ENCODE results near the gene EFCAB13.

EFCAB13 gene, protein sequence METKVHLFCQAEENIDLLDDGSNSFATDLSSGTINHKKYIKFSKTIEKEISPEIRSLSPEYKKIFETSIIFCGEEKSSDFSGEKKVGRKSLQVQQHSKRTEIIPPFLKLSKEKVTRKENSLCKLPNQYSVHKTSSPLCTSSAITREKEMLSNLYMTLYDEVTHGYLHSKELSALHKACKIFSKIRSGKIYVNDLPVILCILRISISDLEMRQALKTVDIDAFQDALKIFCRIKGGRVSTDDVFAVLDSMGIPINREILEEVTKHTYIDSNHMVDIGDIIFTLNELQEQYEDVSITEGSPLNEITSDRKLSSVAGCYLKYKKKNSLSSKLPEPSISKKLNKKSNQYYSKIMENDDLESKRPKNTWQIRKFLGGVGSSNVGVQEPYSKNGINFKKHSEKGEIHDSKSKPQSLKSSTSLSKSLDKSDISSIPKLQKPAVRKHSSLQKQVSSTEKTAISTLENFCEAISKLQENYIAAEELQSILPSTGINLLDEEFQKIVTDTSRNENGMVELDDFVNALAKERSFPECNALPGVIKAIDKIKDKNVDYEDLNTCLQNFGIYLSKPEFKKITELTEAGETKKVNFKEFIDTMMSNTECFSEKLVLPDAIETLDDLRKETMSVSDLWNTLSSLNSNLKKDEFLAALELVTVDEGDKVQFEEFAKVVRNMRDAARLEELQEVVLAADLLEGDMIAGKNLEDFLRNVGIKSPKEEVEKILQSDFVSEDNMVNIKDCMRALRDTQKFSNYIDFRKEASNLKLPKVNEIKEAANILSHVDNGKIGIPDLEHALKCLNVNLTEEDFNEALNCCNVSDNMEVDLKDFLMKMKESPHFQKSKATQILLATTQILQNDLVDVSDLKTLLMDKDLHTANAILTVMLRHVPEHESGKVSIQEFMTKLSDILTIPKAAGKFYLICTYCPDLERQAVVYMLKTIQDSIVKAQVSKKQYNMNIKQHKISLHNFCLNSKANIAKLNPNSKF

DNA sequence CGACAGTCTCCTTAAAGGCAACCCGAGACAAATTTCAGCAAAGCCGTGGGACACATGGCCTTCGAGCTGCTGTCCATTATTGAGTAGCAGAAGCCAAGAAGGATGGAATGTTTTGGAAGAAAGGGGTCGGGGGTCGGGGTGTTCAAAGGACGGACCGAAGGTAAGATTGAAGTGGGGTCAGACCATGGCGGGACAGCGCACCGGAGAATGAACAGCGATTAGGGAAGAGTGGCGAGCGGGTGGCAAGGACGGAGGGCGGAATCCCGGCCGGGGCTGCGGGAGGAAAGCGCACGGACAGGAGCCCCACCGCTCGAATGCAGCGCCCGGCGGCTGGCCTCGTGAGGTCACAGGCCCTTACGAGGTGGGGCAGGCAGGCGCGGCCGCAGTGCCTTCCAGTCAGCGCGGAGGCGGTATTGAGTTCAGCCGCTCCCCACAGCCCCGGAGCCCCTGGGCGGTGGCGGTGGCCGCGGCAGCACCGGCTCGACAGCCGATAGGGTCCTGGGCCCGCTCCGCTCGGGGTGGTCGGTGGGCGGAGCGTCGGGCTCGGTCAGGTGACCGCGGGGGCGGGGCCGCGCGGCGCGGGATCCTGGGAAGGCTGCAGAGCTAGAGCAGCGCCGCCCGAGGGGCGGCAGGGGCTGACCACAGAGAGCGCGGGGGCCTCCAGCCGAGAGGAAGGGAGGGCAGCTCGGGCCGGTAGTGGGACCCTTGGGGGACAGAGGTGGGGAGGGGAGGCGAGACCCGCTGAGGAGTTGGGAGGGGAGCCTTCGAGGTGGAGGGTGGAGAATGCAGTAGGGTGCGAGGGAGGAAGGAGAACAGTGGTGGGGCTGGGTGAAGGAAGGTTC, at the start of gene EFCAB13:
EFCAB13 (plus strand) TSS at position 574 of the 842 bp plus-strand sequence. CDS start 4,399 bp downstream, outside the sequence.
- DNase-seq: peak; percentile 75 to 78

DNA sequence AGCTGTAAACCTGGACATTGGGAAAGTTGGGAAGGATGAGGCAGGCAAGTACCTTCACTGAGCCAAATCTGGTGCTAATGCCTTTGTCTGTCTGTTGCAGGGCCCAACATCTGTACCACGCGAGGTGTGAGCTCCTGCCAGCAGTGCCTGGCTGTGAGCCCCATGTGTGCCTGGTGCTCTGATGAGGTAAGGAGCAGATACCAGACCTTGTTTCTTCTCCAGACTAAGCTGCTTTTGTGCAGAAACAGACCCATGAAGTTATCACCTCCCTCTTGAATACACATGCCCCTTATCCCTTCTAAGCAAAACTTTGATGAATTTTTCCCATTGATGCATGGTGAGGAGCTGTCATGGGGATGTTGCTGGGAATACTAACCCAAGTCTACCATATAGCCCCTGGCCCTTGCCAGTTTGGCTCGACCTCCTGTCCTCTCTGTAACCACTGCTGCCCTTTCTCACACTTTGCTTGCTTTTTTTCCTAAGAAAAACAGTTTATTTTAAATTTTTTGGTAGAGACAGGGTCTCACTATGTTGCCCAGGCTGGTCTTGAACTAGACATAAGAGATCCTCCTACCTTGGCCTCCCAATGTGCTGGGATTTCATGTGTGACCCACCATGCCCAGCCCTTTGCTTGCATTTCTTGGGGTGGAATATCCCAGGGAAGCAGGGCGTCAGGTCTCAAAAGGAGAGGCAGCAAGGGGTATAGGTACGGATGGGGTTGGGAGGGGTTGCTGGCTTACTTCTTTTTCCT, 49.3 kb upstream of the EFCAB13 start:
- DNase-seq: no peak

DNA sequence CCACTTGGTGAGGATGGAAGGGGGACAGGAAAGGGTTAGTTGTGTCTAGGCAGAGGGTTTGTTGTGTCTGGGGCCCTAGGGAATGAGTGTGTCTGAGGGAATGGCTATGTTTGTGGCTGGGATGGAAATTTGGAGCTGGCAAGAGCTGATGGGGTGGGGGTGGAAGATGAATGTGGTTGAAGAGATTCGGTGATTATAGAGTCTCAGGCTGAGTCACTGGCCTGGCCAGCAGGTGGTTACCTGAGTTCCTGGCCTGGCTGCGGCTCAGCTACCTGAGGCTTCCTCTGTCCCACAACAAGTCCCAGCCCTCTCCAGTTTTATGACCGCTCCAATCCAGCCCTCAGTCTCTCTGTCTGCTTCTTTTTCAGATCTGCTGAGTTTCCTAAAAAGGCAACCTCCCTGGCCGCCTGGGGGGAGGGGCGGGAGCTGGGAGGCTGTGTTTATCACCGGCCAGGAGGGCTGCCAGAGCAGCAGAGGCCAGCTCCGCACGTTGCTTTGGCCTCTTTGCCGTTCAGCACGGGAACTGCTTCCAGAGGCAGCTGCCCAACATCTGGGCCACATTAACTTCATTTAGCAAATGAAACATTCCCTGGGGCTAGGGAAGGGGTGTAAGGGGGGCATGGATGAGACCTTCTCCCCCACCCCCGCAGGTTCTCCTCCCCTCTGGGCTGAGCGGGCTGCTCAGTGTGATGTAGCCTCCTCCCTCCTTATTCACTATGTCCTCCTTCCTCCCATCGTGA, 48.3 kb upstream of the EFCAB13 start:
- DNase-seq: no peak

DNA sequence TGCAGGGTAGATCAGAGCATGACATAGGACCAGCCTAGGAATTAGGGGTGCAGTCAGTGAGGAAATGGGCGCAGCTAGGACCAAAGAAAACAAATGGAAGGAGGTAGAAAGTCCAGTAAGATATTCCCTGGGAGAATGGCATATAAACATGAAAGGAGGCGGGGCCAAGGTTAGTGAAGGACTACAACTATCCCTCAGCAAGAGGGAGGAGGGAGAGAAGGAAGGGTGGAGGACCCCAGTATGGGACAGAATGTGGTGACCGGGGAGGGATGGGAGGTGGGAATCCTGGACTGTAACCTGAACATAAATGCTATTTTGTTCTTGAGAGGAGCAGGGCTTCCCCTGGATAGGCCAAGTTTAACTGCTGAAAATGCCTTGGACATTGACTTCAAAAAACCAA, 47.3 kb upstream of the EFCAB13 start:
- no peak for DNase-seq

DNA sequence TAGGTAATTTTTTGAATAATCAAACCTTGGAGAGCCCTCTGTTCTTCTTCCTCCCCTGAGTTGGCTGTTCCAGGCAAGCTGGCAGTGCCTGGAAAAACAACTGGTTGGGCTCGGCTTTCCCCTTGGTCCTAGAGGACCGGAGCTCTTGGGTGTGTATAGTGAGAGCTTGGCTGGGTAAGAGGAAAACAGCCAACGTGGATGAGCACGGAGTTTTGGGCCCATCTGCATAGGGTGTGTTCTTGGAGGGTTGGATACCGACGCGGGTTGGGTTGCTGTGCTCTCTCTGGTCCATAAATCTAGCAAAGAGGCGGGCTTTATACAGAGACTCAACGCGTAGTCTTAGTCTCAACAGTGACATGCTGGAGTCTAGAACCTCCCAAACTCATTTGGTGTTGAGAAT, 46.9 kb upstream of the EFCAB13 start:
- peak; percentile 28 to 57 for DNase-seq

DNA sequence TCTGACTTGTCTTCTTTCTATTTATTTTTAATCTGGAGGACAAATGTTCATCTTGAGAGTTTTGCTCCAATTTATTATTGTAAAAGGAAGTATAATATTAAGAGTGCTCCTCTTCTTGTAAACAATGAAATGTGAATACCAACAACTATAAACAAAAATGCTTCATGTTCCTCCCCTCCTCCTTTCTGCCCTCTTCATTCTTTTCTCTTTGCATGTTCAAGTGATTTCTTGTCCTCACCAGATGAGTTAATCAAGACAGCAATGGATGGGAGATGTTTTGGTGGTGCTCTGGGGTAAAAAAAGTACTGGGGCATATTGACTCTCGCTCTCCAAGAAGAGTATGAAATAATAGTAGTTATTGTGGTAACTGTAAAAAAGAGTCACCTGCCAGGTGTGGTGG, 45.8 kb upstream of the EFCAB13 start:
- no peak for DNase-seq

DNA sequence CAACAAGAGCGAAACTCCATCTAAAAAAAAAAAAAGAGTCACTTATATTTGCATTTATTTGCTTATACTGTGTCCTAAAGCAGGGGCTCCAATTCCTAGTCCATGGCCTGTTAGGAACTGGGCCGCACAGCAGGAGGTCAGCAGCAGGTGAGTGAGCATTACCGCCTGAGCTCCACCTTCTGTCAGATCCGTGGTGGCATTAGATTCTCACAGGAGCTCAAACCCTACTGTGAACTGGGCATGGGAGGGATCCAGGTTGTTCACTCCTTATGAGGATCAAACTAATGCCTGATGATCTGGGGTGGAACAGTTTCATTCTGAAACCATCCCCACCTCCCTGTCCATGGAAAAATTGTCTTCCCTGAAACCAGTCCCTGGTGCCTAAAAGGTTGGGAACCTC, 45.2 kb upstream of the EFCAB13 start:
- DNase-seq: no peak

DNA sequence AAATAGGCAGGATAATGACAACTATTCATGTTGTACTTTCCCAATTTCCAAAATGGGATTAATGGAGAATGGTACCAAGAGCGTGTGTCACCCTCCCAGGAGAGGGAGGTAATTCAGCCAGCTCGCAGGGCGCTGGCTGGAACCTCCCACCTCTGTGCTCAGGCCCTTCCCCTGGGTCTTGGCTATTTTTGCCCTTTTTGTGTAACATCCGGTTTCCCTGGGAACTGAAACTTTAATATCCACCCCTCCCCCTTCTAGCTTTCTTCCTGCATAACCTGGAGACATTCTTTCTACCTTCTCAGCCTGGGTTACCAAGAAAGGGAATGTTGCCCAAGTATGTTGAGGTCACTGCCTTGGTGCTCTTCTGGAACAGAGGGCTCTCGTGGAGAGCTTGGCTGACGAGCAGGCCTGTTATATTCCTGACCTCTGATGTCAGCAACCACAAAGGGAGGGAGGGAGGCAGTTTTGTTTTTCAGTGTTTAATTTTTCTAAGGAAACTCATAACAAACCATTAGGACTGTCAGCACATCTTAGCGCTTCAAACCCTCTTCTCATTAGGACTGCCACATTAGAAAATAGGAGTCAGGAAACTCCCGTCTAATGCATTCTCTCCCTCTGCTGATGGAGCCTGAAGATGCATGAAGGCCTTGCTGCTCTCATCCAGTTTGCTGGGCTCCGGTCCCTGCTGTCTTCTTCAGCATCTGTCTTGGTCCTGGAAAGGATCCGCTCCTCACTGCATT, 44.5 kb upstream of the EFCAB13 start:
- DNase-seq: no peak

DNA sequence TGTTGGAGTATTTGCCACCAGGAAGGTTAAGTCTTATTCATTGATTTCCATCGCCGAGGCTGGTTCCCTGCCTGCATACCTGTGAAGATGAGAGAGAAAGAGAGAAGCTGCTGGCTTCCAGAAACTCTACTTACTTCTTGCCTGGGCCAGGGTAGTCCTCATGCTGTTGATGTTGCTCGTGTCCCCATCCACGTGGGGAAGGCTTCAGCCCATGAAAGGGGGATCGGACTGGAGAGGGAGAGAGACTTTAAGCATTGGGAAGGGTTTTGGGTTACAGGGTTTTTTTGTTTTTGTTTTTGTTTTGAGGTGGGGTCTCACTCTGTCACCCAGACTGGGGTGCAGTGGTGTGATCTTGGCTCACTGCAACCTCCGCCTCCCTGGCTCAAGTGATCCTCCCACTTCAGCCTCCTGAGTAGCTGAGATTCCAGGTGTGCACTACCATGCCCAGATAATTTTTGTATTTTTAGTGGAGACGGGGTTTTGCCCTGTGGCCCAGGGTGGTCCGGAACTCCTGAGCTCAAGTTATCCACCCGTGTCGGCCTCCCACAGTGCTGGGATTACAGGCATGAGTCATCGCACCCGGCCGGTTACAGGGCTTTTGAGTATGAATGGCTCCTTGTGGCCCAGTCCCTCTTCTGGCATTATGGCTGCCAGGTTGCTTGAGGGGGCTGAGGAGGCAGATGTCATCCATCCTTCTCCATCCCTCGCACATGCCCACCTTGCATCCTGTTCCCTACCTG, 43.5 kb upstream of the EFCAB13 start:
- DNase-seq: no peak

DNA sequence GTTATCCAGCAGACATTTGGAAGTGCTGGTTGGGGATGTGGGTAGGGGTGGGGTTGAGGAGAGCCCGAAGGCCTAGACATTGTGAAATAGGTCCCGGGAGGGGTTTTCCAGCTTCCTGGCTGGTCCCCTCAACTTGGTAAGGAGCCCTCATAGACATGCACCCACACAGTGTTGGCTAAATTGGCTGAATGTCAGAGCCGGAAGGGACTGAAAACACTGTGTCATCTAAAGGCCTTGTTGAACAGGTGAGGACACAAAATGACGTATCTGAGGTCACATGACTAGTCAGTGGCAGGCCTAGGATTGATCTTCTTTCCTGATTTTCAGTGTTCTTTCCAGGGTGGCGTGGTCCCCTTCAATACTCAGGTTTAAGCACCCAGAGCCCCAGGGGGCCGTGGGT, 42.5 kb upstream of the EFCAB13 start:
- no peak for DNase-seq

DNA sequence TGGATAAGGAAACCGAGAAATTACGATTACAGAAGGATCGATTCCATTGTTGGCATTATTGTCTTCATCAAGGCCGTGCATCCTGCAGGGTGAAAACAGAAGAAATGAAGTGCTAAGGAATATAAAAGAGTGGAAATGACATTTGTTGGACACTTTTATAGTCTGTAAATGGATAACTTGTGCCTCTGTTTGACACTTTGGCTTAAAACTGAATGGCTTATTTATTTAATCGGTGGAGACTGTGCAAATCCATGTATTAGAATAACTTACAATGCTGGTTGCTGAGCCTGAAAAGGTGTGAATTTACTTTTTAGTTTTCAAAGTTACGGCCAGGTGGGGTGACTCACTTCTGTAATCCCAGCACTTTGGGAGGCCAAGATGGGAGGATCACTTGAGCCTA, 38.8 kb upstream of the EFCAB13 start:
- DNase-seq: no peak

DNA sequence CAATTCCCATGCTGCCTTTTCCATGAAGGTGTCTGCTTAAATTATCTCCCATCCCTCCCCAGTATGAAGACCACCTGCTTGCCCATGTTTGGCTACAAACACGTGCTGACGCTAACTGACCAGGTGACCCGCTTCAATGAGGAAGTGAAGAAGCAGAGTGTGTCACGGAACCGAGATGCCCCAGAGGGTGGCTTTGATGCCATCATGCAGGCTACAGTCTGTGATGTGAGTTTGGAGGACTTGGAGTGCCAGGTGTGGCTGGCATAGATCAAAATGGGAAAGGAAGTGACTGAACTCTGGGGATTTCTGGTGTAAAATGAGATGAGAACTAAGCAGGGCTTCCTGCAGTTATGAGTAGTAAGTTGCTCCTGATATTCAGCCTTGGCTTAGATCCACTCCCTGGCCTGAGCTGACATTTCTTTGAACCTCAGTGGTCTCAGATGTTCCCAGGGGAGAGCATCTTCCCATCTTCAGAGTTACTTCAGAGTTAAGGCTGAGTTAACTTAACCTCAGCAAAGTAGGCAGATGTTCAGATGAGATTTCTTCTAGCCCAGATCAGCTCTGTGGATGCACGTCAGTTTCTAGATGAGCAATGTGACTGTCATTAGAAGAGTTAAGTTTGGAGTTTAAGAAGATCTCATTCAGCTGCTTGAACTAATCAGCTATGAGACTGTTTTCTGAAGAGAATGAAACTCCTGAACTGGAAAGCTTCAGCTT, 37.4 kb upstream of the EFCAB13 start:
- DNase-seq: no peak

DNA sequence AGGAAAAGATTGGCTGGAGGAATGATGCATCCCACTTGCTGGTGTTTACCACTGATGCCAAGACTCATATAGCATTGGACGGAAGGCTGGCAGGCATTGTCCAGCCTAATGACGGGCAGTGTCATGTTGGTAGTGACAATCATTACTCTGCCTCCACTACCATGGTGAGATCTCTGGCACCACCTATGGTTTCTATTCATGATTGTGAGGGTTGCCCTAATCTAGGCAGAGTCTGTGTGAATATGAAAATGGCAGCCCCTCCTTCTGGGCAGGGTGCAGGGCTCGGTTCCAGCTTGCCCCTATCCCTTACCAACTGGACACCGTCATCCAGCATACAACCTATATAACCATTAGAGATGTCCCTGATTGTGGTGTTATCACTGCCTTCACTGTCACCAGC, 36.7 kb upstream of the EFCAB13 start:
- DNase-seq: no peak

DNA sequence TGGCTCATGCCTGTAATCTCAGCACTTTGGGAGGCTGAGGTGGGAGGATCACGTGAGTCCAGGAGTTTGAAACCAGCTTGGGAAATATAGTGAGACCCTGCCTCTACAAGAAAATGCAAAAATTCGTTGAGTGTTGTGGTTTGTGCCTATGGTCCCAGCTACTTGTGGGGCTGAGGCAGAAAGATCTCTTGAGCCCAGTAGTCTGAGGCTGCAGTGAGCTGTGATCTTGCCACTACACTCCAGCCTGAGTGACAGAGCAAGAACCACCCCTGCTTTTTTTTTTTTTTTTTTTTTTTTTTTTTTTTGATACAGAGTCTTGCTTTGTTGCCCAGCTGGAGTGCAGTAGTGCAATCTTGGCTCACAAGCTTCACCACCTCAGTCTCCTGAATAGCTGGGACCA, 36.1 kb upstream of the EFCAB13 start:
- no peak for DNase-seq

DNA sequence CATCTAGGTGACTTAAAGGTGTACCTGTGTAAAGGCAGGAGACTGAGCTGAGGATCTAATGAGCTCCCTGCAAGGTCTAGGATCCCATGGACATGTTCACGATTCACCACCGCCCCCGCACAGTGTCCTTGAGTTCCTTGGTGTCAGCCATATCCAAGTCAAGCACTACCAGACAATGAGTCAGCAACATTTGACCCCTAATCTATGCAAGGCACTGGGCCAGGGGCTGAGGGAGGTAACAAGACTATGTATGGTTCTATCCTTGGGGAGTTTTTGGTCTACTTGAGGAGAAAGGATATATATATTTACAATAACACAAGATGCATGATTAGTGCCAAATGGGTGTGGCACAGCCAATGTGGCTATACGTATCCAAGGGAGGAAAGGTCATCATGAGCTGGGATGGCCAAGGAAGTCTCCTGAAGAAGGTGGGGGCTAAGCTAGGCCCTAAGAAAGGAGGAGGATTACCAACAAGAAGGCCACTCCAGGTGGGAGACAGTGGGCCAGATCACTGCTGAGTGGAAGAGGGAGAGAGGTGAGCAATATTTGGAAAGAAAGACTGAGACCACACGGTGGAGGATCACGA, 35.1 kb upstream of the EFCAB13 start:
- no peak for DNase-seq

DNA sequence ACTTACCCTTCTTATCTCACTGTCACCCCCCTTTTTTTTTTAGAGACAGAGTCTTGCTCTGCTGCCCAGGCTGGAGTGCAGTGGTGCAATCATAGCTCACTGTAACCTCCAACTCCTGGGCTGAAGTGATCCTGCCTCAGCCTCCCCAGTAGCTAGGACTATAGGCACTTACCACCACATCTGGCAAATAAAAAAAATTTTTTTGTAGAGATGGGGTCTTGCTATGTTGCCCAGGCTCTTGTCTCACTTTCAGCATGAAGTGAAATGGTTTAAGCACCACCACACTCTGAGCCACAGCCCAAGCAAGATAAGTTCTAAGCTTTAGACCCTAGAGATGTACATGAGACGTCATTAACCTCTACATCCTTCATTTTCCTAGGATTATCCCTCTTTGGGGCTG, 34.5 kb upstream of the EFCAB13 start:
- no peak for DNase-seq

DNA sequence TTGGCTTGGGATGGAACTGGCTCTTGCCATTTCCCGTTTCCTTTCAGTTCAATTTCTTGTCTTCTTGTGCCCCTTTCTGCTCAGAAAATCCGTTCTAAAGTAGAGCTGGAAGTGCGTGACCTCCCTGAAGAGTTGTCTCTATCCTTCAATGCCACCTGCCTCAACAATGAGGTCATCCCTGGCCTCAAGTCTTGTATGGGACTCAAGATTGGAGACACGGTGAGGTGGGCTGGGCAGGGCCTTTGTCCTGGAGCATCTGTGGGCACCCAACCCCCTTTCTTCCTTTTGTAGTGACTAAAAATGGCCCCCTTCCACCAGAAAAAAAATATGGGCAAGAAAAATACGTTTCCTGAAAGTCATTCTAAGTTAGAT, 32.9 kb upstream of the EFCAB13 start:
- no peak for DNase-seq

DNA sequence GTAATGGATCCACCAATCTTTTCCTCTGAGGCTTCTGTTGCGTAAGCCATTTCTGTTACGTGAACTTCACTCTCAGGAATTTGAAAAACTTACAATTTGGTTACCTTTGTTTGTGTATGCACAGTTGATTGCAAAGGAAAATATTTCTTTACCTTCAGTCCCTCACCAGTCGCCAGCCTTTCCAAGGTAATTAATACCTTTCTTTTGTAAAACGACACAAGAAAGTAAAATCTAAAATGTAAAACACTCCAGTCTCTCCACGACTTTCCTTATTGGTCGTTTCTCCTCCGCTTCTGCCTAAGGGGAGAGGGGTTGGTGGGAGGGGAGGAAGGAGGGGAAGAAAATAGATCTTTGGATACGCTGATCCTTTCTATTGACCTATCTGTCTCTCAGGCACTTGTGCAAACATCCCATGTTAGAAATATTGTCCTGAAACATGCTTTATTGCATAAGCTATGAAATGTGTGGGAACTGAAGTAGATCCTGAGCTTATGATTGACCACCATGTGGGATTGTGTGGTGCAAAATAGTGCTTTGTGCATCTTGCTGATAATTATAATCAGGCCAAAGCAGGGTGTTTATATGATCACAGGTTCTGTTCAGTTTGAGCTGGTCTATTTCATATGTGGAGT, 32.4 kb upstream of the EFCAB13 start:
- DNase-seq: no peak
